HCT116 (cell line): ENCODE measurements around the gene SH2D2A. TPM values are rescaled to one million over a fixed set of nuclear protein-coding genes. Genes with fewer than 3 reads are reported as not detected.

ENCODE experiments used
- ATAC-seq: fragments of 200-7000 bp; cut with Tn5 transposase; 2 replicates; pipeline ENCODE4 v1.9.1; 2020; ENCODE audit warnings: mild to moderate bottlenecking, moderate library complexity
- BruUV-seq: library from RNA; stranded (reverse); fragments of 400-500 nt; replicated peaks from 2 replicates; lab custom pipeline; 2021; lab: Mats Ljungman, UMichigan
- CTCF ChIA-PET: fragments of 300-600 bp; sonication (Branson Sonifier 250); formaldehyde crosslinking; loops from one replicate; lab custom pipeline; 2021; ENCODE audit warnings: antibody characterized with exemption; lab: Charles Lee
- POLR2A ChIA-PET: fragments of 300-600, 350-600 bp; sonication (Branson Sonifier 250); formaldehyde crosslinking; loops from one replicate; lab custom pipeline; 2021; ENCODE audit warnings: antibody characterized with exemption; lab: Charles Lee
- RAD21 ChIA-PET, 2 experiments: fragments of 300-600 bp; sonication (Branson Sonifier 250); formaldehyde crosslinking; loops; one replicate each; lab custom pipeline; 2023; ENCODE audit warnings: low total read pairs in 2 of 2; ENCODE audit not compliant: uncharacterized antibody in 2 of 2, unreplicated experiment in 2 of 2, low non-redundant PET in 1 of 2; lab: Charles Lee
- DNase-seq: peaks from one replicate; pipeline ENCODE4 v3.0.0-alpha.2; 2010; ENCODE audit warnings: low read depth, low spot score
- H2AFZ ChIP-seq: fragments of 200-600 bp; shearing (Covaris generic), sonication (generic); 2 replicates; pipeline ENCODE4 v1.6.1; 2017; ENCODE audit warnings: low read depth, mixed run types, mixed read lengths, antibody characterized with exemption, low read length; ENCODE audit not compliant: poor library complexity, severe bottlenecking
- H3K27ac ChIP-seq: 2 replicates; pipeline ENCODE4 v1.5.1; 2012; ENCODE audit warnings: low read depth, low read length
- H3K27me3 ChIP-seq: fragments of 200-600 bp; sonication (generic); 2 replicates; pipeline ENCODE4 v1.6.1; 2016; ENCODE audit warnings: mixed run types, low read length, mixed read lengths; ENCODE audit not compliant: insufficient read depth
- H3K36me3 ChIP-seq, 2 experiments: fragments of 200-500 bp in 1 of 2; fragments of 200-600 bp in 1 of 2; sonication (Bioruptor generic) in 1 of 2; sonication (generic) in 1 of 2; 2 replicates each; pipeline versions ENCODE4 v1.5.1 to v1.6.1; 2014 to 2016; ENCODE audit warnings: low read length in 2 of 2, inconsistent platforms in 1 of 2, mixed read lengths in 1 of 2, mixed run types in 1 of 2; ENCODE audit not compliant: insufficient read depth in 2 of 2, control insufficient read depth in 1 of 2
- H3K4me1 ChIP-seq, 2 experiments: fragments of 200-600 bp in 1 of 2; sonication (generic) in 1 of 2; 2 replicates each; pipeline versions ENCODE4 v1.5.1 to v1.6.1; 2012 to 2017; ENCODE audit warnings: low read length in 2 of 2, inconsistent platforms in 1 of 2, mild to moderate bottlenecking in 1 of 2, mixed read lengths in 1 of 2, mixed run types in 1 of 2, moderate library complexity in 1 of 2; ENCODE audit not compliant: insufficient read depth in 2 of 2, control insufficient read depth in 1 of 2
- H3K4me2 ChIP-seq: fragments of 200-600 bp; sonication (generic); 2 replicates; pipeline ENCODE4 v1.6.1; 2017; ENCODE audit warnings: mixed run types, low read length, mixed read lengths
- H3K4me3 ChIP-seq, 2 experiments: fragments of 200-600 bp in 1 of 2; sonication (generic) in 1 of 2; replicated peaks in 1 of 2; 2 replicates each; pipeline ENCODE4 v1.5.1; 2011 to 2016; ENCODE audit warnings: low read length in 2 of 2, control low read depth in 1 of 2, low read depth in 1 of 2, mild to moderate bottlenecking in 1 of 2, mixed read lengths in 1 of 2, mixed run types in 1 of 2
- H3K79me2 ChIP-seq: fragments of 200-600 bp; sonication (generic); 2 replicates; pipeline ENCODE4 v1.6.1; 2017; ENCODE audit warnings: mild to moderate bottlenecking, mixed run types, low read length, moderate library complexity, mixed read lengths; ENCODE audit not compliant: insufficient read depth
- H3K9ac ChIP-seq: fragments of 200-600 bp; sonication (generic); 2 replicates; pipeline ENCODE4 v1.6.1; 2016; ENCODE audit warnings: low read length, mixed read lengths
- H3K9me2 ChIP-seq: fragments of 200-600 bp; sonication (generic), shearing (Covaris generic); 2 replicates; pipeline ENCODE4 v1.6.1; 2017; ENCODE audit warnings: mixed run types, mild to moderate bottlenecking, moderate library complexity; ENCODE audit not compliant: insufficient read depth
- H3K9me3 ChIP-seq, 2 experiments: fragments of 200-500 bp in 1 of 2; fragments of 200-600 bp in 1 of 2; sonication (Bioruptor generic) in 1 of 2; sonication (generic) in 1 of 2; 2 replicates each; pipeline ENCODE4 v1.6.1; 2014 to 2017; ENCODE audit warnings: low read length in 2 of 2, mixed read lengths in 2 of 2, inconsistent platforms in 1 of 2, low read depth in 1 of 2, mild to moderate bottlenecking in 1 of 2, mixed run types in 1 of 2, moderate library complexity in 1 of 2; ENCODE audit not compliant: control insufficient read depth in 1 of 2, insufficient read depth in 1 of 2
- H4K20me1 ChIP-seq: fragments of 200-600 bp; sonication (generic), shearing (Covaris generic); 2 replicates; pipeline ENCODE4 v1.6.1; 2017; ENCODE audit warnings: mixed run types, mild to moderate bottlenecking, moderate library complexity; ENCODE audit not compliant: insufficient read depth
- EGR1 ChIP-seq: IDR thresholded peaks from 2 replicates; pipeline ENCODE4 v1.6.1; 2012; ENCODE audit warnings: low read depth
- SRF ChIP-seq: IDR thresholded peaks from 2 replicates; pipeline ENCODE4 v1.6.1; 2012; ENCODE audit warnings: low read depth
- YY1 ChIP-seq: IDR thresholded peaks from 2 replicates; pipeline ENCODE4 v1.6.1; 2011; ENCODE audit warnings: low read length, low read depth, moderate library complexity, mild to moderate bottlenecking; ENCODE audit not compliant: insufficient replicate concordance; ENCODE audit errors: extremely low read depth
- intact Hi-C: fragments of 100-400 bp; cut with micrococcal nuclease; formaldehyde crosslinking; loops from 2 replicates; pipeline ENCODE4 v1.10.0; 2022
- total RNA-seq: library from RNA; stranded (reverse); gene quantifications from one replicate; pipeline ENCODE4 v1.2.1, GENCODE V29; 2021; ENCODE audit not compliant: unreplicated experiment
- TF ChIP-seq, protein P1 (sequence below): IDR thresholded peaks from 2 replicates; pipeline ENCODE4 v1.6.1; 2012; ENCODE audit warnings: low read depth
- TF ChIP-seq, protein P2 (sequence below): IDR thresholded peaks from 2 replicates; pipeline ENCODE4 v1.6.1; 2011; ENCODE audit warnings: mild to moderate bottlenecking, low read length, moderate library complexity; ENCODE audit not compliant: insufficient replicate concordance; ENCODE audit errors: extremely low read depth
- TF ChIP-seq, protein P3 (sequence below): IDR thresholded peaks from 2 replicates; pipeline ENCODE4 v1.6.1; 2012

Gene SH2D2A
- total RNA-seq, 1 experiment from 2014 or later = 4.8 TPM

DNA sequence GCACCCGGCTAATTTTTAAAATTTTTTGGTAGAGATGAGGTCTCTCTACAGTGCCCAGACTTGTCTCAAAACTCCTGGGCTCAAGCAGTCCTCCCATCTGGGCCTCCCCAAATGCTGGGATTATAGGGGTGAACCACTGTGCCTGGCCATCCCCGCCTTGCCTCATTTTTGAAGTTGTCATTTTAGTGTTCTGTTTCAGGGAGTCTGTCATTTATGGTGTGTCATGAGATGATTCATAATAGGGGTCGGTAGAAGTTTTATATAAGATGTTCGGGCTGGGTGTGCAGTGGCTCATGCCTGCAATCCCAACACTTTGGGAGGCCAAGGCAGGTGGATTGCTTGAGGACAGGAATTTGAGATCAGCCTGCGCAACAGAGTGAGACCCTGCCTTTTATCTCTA, 40.8 kb downstream of the SH2D2A start:
- H3K27ac ChIP-seq = no peak overlapping the region
- CTCF ChIA-PET = no interaction called here
- no TSS peak for BruUV-seq
- ATAC-seq = no peak
- H3K4me3 ChIP-seq = no peak overlapping the region
- RAD21 ChIA-PET = interaction anchor here in 1 of 2 experiments (0.7 kb wide), 1 partner anchor 35 kb away, joined by 3 read pairs; the partner anchor contains the start of gene MRPL24
- no peak overlapping the region for H2AFZ ChIP-seq
- TF ChIP-seq, protein P1, sequence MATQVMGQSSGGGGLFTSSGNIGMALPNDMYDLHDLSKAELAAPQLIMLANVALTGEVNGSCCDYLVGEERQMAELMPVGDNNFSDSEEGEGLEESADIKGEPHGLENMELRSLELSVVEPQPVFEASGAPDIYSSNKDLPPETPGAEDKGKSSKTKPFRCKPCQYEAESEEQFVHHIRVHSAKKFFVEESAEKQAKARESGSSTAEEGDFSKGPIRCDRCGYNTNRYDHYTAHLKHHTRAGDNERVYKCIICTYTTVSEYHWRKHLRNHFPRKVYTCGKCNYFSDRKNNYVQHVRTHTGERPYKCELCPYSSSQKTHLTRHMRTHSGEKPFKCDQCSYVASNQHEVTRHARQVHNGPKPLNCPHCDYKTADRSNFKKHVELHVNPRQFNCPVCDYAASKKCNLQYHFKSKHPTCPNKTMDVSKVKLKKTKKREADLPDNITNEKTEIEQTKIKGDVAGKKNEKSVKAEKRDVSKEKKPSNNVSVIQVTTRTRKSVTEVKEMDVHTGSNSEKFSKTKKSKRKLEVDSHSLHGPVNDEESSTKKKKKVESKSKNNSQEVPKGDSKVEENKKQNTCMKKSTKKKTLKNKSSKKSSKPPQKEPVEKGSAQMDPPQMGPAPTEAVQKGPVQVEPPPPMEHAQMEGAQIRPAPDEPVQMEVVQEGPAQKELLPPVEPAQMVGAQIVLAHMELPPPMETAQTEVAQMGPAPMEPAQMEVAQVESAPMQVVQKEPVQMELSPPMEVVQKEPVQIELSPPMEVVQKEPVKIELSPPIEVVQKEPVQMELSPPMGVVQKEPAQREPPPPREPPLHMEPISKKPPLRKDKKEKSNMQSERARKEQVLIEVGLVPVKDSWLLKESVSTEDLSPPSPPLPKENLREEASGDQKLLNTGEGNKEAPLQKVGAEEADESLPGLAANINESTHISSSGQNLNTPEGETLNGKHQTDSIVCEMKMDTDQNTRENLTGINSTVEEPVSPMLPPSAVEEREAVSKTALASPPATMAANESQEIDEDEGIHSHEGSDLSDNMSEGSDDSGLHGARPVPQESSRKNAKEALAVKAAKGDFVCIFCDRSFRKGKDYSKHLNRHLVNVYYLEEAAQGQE = no peak
- TF ChIP-seq, protein P2, sequence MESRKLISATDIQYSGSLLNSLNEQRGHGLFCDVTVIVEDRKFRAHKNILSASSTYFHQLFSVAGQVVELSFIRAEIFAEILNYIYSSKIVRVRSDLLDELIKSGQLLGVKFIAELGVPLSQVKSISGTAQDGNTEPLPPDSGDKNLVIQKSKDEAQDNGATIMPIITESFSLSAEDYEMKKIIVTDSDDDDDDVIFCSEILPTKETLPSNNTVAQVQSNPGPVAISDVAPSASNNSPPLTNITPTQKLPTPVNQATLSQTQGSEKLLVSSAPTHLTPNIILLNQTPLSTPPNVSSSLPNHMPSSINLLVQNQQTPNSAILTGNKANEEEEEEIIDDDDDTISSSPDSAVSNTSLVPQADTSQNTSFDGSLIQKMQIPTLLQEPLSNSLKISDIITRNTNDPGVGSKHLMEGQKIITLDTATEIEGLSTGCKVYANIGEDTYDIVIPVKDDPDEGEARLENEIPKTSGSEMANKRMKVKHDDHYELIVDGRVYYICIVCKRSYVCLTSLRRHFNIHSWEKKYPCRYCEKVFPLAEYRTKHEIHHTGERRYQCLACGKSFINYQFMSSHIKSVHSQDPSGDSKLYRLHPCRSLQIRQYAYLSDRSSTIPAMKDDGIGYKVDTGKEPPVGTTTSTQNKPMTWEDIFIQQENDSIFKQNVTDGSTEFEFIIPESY = no peak
- TF ChIP-seq, protein P3, sequence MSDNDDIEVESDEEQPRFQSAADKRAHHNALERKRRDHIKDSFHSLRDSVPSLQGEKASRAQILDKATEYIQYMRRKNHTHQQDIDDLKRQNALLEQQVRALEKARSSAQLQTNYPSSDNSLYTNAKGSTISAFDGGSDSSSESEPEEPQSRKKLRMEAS = no peak
- TF ChIP-seq YY1 = no peak
- no peak for TF ChIP-seq SRF
- no peak for TF ChIP-seq EGR1
- peaks cover 95% of the 10 kb centered on the region for H3K79me2 ChIP-seq
- intact Hi-C loops = no loop called here
- H4K20me1 ChIP-seq = no peaks in the 10 kb centered on the region
- H3K9me2 ChIP-seq = no peaks in the 10 kb centered on the region
- no peak overlapping the region for H3K4me2 ChIP-seq
- POLR2A ChIA-PET = no interaction called here
- 0 out of 4 replicates have a peak, but pooled peaks cover 0 to 3% of the 10 kb centered on the region in 2 experiments for H3K4me1 ChIP-seq
- no peak overlapping the region for H3K9ac ChIP-seq
- DNase-seq = no peak
- H3K36me3 ChIP-seq = peaks cover 5 to 13% of the 10 kb centered on the region in 2 experiments; a peak in 2 of 4 replicates
- H3K27me3 ChIP-seq = no peaks in the 10 kb centered on the region
- H3K9me3 ChIP-seq = no peaks in the 10 kb centered on the region
